Measurements from ENCODE around the gene CYTH2. TPM values are rescaled to one million over a fixed set of nuclear protein-coding genes. Genes with fewer than 3 reads are reported as not detected.

The CYTH2 gene
- total RNA-seq, 3 donors from 2014 or later (not counting 1 experiment from before 2014, with no cell fraction given): 38.5 to 44.1 (median 39.2) TPM

DNA sequence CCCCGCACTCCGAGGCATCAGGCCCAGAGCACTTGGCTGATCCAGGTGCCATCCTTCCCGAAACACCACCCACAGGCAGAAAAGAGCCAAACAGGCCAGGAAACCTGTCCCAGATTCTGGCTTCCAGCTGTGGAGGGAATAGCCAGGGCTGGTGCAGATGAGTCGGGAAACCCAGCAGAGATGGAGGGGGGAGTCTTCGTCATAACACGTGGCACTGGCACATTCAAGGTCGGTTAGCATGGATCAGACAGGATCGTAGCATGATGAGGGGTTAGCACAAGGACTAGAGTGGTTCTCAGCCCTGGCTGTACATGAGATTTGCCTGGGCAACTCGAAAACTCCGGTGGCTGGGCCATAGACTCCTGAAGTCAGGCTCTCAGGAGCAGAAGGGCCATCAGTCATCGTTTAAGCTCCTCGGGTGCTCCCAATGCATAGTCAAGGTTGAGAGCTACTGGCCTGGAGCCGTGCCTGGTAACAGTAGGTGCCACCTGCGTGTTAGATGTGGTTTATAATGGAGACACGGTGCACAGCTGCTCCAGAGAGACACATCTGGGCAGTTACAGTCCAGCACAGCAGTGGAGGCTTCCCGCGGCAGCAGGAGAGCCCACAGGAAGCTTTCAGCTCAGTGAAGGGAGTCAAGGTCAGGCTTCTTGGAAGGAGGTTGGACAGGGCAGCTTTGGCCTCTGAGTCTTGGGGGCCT is 6.3 kb downstream of the CYTH2 start:
- WGBS (ENCODE audit: insufficient coverage): 93% methylated on average over 17 of the region's 17 CpGs
- Histone ChIP-seq H3K36me3 (ENCODE audit: control insufficient read depth, insufficient read depth, low read length) (peaks cover 40% of the 10 kb centered on the region), H3K9me3 (ENCODE audit: control insufficient read depth, insufficient read depth, low read length) (no peaks in the 10 kb centered on the region), H3K4me3 (ENCODE audit: low read length) (no peak overlapping the region), H3K27me3 (ENCODE audit: control insufficient read depth, insufficient read depth, low read length) (no peaks in the 10 kb centered on the region), H3K4me1 (ENCODE audit: control insufficient read depth, insufficient read depth, low read length) (peaks cover 30% of the 10 kb centered on the region), H3K27ac (ENCODE audit: low read length) (no peak overlapping the region)
- H3K4me1 Mint-ChIP-seq: peaks cover 15 to 49% of the 10 kb centered on the region in 2 donors
- H3K9me3 Mint-ChIP-seq: no peaks in the 10 kb centered on the region
- ATAC-seq (no peak), DNase-seq (no peak)
- H3K4me3 Mint-ChIP-seq: no peak overlapping the region
- no peak for TF ChIP-seq CTCF (IDR thresholded peaks at IDR 0.05)
- H3K36me3 Mint-ChIP-seq: no peaks in the 10 kb centered on the region
- no peaks in the 10 kb centered on the region for H3K27me3 Mint-ChIP-seq (ENCODE audit: low read depth in 2 of 2)
- peak overlapping the region; percentile 65 to 87 for H3K27ac Mint-ChIP-seq
- intact Hi-C loops (cut with micrococcal nuclease): no loop called here

DNA sequence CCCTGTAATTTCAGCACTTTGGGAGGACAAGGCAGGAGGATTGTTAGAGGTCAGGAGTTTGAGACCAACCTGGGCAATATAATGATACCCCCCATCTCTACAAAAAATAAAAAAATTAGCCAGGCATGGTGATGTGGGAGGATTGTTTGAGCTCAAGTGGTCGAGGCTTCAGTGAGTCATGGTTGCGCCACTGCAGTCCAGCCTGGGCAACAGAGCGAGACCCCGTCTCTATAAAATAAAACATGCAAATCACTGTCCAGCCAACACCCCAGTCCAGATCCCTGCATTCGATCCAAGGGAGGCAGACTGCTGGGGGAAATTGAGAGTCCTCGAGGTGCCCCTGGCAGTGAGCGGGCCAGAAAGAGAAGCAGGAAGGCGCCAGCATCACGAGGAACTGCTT is 7.0 kb downstream of the CYTH2 start:
- H3K4me3 ChIP-seq (ENCODE audit: low read length): no peak overlapping the region
- intact Hi-C loops (cut with micrococcal nuclease): no loop called here
- no peak overlapping the region for H3K4me3 Mint-ChIP-seq
- no peaks in the 10 kb centered on the region for H3K27me3 Mint-ChIP-seq (ENCODE audit: low read depth in 2 of 2)
- H3K27ac Mint-ChIP-seq: no peak overlapping the region
- no peaks in the 10 kb centered on the region for H3K9me3 Mint-ChIP-seq
- no peak for TF ChIP-seq CTCF (IDR thresholded peaks at IDR 0.05)
- H3K36me3 Mint-ChIP-seq: no peaks in the 10 kb centered on the region
- H3K27me3 ChIP-seq (ENCODE audit: control insufficient read depth, insufficient read depth, low read length): no peaks in the 10 kb centered on the region
- H3K4me1 ChIP-seq (ENCODE audit: control insufficient read depth, insufficient read depth, low read length): peaks cover 32% of the 10 kb centered on the region
- ATAC-seq: no peak
- no peaks in the 10 kb centered on the region for H3K9me3 ChIP-seq (ENCODE audit: control insufficient read depth, insufficient read depth, low read length)
- 95% methylated on average over 9 of the region's 9 CpGs for WGBS (ENCODE audit: insufficient coverage)
- peaks cover 22 to 49% of the 10 kb centered on the region in 2 donors for H3K4me1 Mint-ChIP-seq
- peaks cover 36% of the 10 kb centered on the region for H3K36me3 ChIP-seq (ENCODE audit: control insufficient read depth, insufficient read depth, low read length)
- no peak overlapping the region for H3K27ac ChIP-seq (ENCODE audit: low read length)
- DNase-seq: no peak

GRCh38 chr19:48477067-48477685 is 8.0 kb downstream of the CYTH2 start:
- peaks cover 23 to 47% of the 10 kb centered on the region in 2 donors for H3K4me1 Mint-ChIP-seq
- intact Hi-C loops (cut with micrococcal nuclease): no loop called here
- Histone ChIP-seq H3K27me3 (ENCODE audit: control insufficient read depth, insufficient read depth, low read length) (no peaks in the 10 kb centered on the region), H3K4me3 (ENCODE audit: low read length) (no peak overlapping the region), H3K4me1 (ENCODE audit: control insufficient read depth, insufficient read depth, low read length) (peaks cover 37% of the 10 kb centered on the region), H3K9me3 (ENCODE audit: control insufficient read depth, insufficient read depth, low read length) (no peaks in the 10 kb centered on the region), H3K27ac (ENCODE audit: low read length) (no peak overlapping the region), H3K36me3 (ENCODE audit: control insufficient read depth, insufficient read depth, low read length) (peaks cover 30% of the 10 kb centered on the region)
- no peak overlapping the region for H3K4me3 Mint-ChIP-seq
- no peak overlapping the region for H3K27ac Mint-ChIP-seq
- no peaks in the 10 kb centered on the region for H3K36me3 Mint-ChIP-seq
- no peak for ATAC-seq
- no peak for DNase-seq
- no peak for TF ChIP-seq CTCF (IDR thresholded peaks at IDR 0.05)
- H3K27me3 Mint-ChIP-seq (ENCODE audit: low read depth in 2 of 2): no peaks in the 10 kb centered on the region
- no peaks in the 10 kb centered on the region for H3K9me3 Mint-ChIP-seq
- 90% methylated on average over 10 of the region's 10 CpGs for WGBS (ENCODE audit: insufficient coverage)
